Stomach smooth muscle (tissue), 2 donors: ENCODE data around the gene SLC11A1.
A peak's percentile ranks its signal among the peaks of the same experiment; 100 is the strongest.

ENCODE experiments used
- H3K27ac ChIP-seq: one replicate; pipeline ENCODE4 v1.7.0; 2013; ENCODE audit warnings: mild to moderate bottlenecking, low read length, inconsistent platforms
- H3K27me3 ChIP-seq, 2 donors: one replicate each; pipeline ENCODE4 v1.7.0; 2013; ENCODE audit warnings: low read length in 2 of 2; ENCODE audit not compliant: insufficient read depth in 2 of 2, control insufficient read depth in 1 of 2
- H3K36me3 ChIP-seq, 2 donors: one replicate each; pipeline ENCODE4 v1.7.0; 2013; ENCODE audit warnings: low read length in 2 of 2; ENCODE audit not compliant: control insufficient read depth in 2 of 2, insufficient read depth in 2 of 2
- H3K4me1 ChIP-seq: one replicate; pipeline ENCODE4 v1.7.0; 2013; ENCODE audit warnings: low read length; ENCODE audit not compliant: control insufficient read depth, insufficient read depth
- H3K4me3 ChIP-seq, 2 donors: one replicate each; pipeline ENCODE4 v1.7.0; 2013; ENCODE audit warnings: low read length in 2 of 2
- H3K9ac ChIP-seq, 2 donors: one replicate each; pipeline ENCODE4 v1.7.0; 2013; ENCODE audit warnings: low read length in 2 of 2, mild to moderate bottlenecking in 1 of 2
- H3K9me3 ChIP-seq, 2 donors: one replicate each; pipeline ENCODE4 v1.7.0; 2013; ENCODE audit warnings: low read length in 2 of 2; ENCODE audit not compliant: control insufficient read depth in 2 of 2
- donor health status: healthy.
- donor health status: Pancreatic carcinoma.

SLC11A1 gene

GRCh38 chr2:218406209-218406948 lies 24.3 kb downstream of the SLC11A1 start:
- Histone ChIP-seq H3K27ac (peak overlapping the region; percentile 90), H3K36me3 (peaks cover 16 to 21% of the 10 kb centered on the region in 2 donors), H3K27me3 (no peaks in the 10 kb centered on the region), H3K9ac (peak overlapping the region; percentile 80 to 83), H3K9me3 (no peaks in the 10 kb centered on the region), H3K4me1 (peaks cover 48% of the 10 kb centered on the region), H3K4me3 (peak overlapping the region; percentile 53 to 77)

GRCh38 chr2:218406949-218407618 lies 25.0 kb downstream of the SLC11A1 start:
- Histone ChIP-seq H3K27me3 (no peaks in the 10 kb centered on the region), H3K9me3 (no peaks in the 10 kb centered on the region), H3K4me1 (peaks cover 41% of the 10 kb centered on the region), H3K4me3 (peak overlapping the region; percentile 52 to 77), H3K9ac (peak overlapping the region; percentile 80 to 83), H3K36me3 (peaks cover 16 to 17% of the 10 kb centered on the region in 2 donors), H3K27ac (peak overlapping the region; percentile 88)

GRCh38 chr2:218407717-218408116 lies 25.6 kb downstream of the SLC11A1 start:
- H3K9me3 ChIP-seq: no peaks in the 10 kb centered on the region
- peaks cover 35% of the 10 kb centered on the region for H3K4me1 ChIP-seq
- H3K9ac ChIP-seq: no peak overlapping the region
- H3K27me3 ChIP-seq: no peaks in the 10 kb centered on the region
- H3K4me3 ChIP-seq: no peak overlapping the region
- H3K36me3 ChIP-seq: peaks cover 11 to 16% of the 10 kb centered on the region in 2 donors
- H3K27ac ChIP-seq: peak overlapping the region; percentile 18

GRCh38 chr2:218418321-218418716 lies 36.2 kb downstream of the SLC11A1 start:
- no peak overlapping the region for H3K9ac ChIP-seq
- no peak overlapping the region for H3K27ac ChIP-seq
- H3K27me3 ChIP-seq: no peaks in the 10 kb centered on the region
- H3K4me3 ChIP-seq: no peak overlapping the region
- no peaks in the 10 kb centered on the region for H3K9me3 ChIP-seq
- no peaks in the 10 kb centered on the region for H3K4me1 ChIP-seq
- H3K36me3 ChIP-seq: no peaks in the 10 kb centered on the region

GRCh38 chr2:218418717-218419458 lies 36.8 kb downstream of the SLC11A1 start, which contains the start of gene VIL1:
Gene VIL1, plus strand, starts transcription at chr2:218419123. Its CDS starts 4,656 bp downstream, at chr2:218423779.
- Histone ChIP-seq H3K9ac (no peak within 1 kb of the TSS), H3K27me3 (no peaks in the 10 kb centered on the region), H3K4me3 (no peak within 1 kb of the TSS), H3K4me1 (no peaks in the 10 kb centered on the region), H3K9me3 (no peaks in the 10 kb centered on the region), H3K27ac (no peak within 1 kb of the TSS), H3K36me3 (no peaks in the 10 kb centered on the region)

GRCh38 chr2:218419630-218420216 lies 37.6 kb downstream of the SLC11A1 start:
- H3K4me3 ChIP-seq: no peak overlapping the region
- no peaks in the 10 kb centered on the region for H3K4me1 ChIP-seq
- H3K36me3 ChIP-seq: no peaks in the 10 kb centered on the region
- H3K9ac ChIP-seq: no peak overlapping the region
- H3K27ac ChIP-seq: no peak overlapping the region
- H3K27me3 ChIP-seq: no peaks in the 10 kb centered on the region
- H3K9me3 ChIP-seq: no peaks in the 10 kb centered on the region

- Histone ChIP-seq H3K9ac (no peak overlapping the region), H3K9me3 (no peaks in the 10 kb centered on the region), H3K27me3 (no peaks in the 10 kb centered on the region), H3K36me3 (no peaks in the 10 kb centered on the region), H3K27ac (no peak overlapping the region), H3K4me3 (no peak overlapping the region), H3K4me1 (no peaks in the 10 kb centered on the region)
Observed at GRCh38 chr2:218421027-218421426, 39.0 kb downstream of the SLC11A1 start.

- no peaks in the 10 kb centered on the region for H3K4me1 ChIP-seq
- no peak overlapping the region for H3K27ac ChIP-seq
- no peak overlapping the region for H3K9ac ChIP-seq
- H3K4me3 ChIP-seq: no peak overlapping the region
- H3K36me3 ChIP-seq: no peaks in the 10 kb centered on the region
- H3K9me3 ChIP-seq: no peaks in the 10 kb centered on the region
- no peaks in the 10 kb centered on the region for H3K27me3 ChIP-seq
Observed at GRCh38 chr2:218422403-218423086, 40.5 kb downstream of the SLC11A1 start.

GRCh38 chr2:218423584-218423983 lies 41.5 kb downstream of the SLC11A1 start:
- no peaks in the 10 kb centered on the region for H3K27me3 ChIP-seq
- H3K36me3 ChIP-seq: no peaks in the 10 kb centered on the region
- H3K4me3 ChIP-seq: no peak overlapping the region
- no peaks in the 10 kb centered on the region for H3K9me3 ChIP-seq
- no peak overlapping the region for H3K27ac ChIP-seq
- H3K4me1 ChIP-seq: no peaks in the 10 kb centered on the region
- H3K9ac ChIP-seq: no peak overlapping the region

GRCh38 chr2:218425531-218425930 lies 43.5 kb downstream of the SLC11A1 start:
- H3K9me3 ChIP-seq: no peaks in the 10 kb centered on the region
- H3K4me1 ChIP-seq: no peaks in the 10 kb centered on the region
- no peaks in the 10 kb centered on the region for H3K36me3 ChIP-seq
- no peak overlapping the region for H3K9ac ChIP-seq
- H3K27me3 ChIP-seq: peaks cover 0 to 3% of the 10 kb centered on the region in 2 donors
- H3K4me3 ChIP-seq: no peak overlapping the region
- H3K27ac ChIP-seq: no peak overlapping the region
